HG03139 (cell line): Measurements from ENCODE around the gene MPIG6B.
"Not testable (repeated sequence)": the region's sequence is repeated elsewhere in the genome, so short reads cannot be mapped to it uniquely, and the experiment has no call there.

Experiments
- ATAC-seq: cut with Tn5 transposase; IDR thresholded peaks from one replicate; pipeline ENCODE4 v1.9.1; 2021; ENCODE audit not compliant: unreplicated experiment

MPIG6B gene

GRCh38 chr6:31700740-31701401 lies 22.3 kb upstream of the MPIG6B start:
- no peak for ATAC-seq

- no peak for ATAC-seq
These were observed 21.3 kb upstream of the MPIG6B start for GRCh38 chr6:31701666-31702404.

- no peak for ATAC-seq
These were observed 20.8 kb upstream of the MPIG6B start for GRCh38 chr6:31702405-31702818.

- peak; percentile 90 for ATAC-seq
These were observed 20.1 kb upstream of the MPIG6B start, which contains the start of gene ABHD16A for GRCh38 chr6:31702819-31703716. Gene ABHD16A, minus strand, starts transcription at chr6:31703324. Its CDS starts 43 bp downstream, at chr6:31703281.

- no peak for ATAC-seq
These were observed 17.2 kb upstream of the MPIG6B start for GRCh38 chr6:31705931-31706330.

- no peak for ATAC-seq
These were observed 16.6 kb upstream of the MPIG6B start, which contains the start of gene LY6G6F for GRCh38 chr6:31706599-31706998. Gene LY6G6F, plus strand, starts transcription at chr6:31706866. Its CDS starts 41 bp downstream, at chr6:31706907.

GRCh38 chr6:31707701-31708100 lies 15.5 kb upstream of the MPIG6B start:
- ATAC-seq, result no peak

GRCh38 chr6:31708224-31708623 lies 14.9 kb upstream of the MPIG6B start:
- no peak for ATAC-seq

GRCh38 chr6:31709157-31709556 lies 14.0 kb upstream of the MPIG6B start:
- not testable (repeated sequence) for ATAC-seq

GRCh38 chr6:31710523-31711219 lies 12.5 kb upstream of the MPIG6B start:
- no peak for ATAC-seq

GRCh38 chr6:31711233-31711632 lies 11.9 kb upstream of the MPIG6B start:
- no peak for ATAC-seq

GRCh38 chr6:31712296-31712695 lies 10.9 kb upstream of the MPIG6B start:
- no peak for ATAC-seq

GRCh38 chr6:31713465-31713864 lies 9.7 kb upstream of the MPIG6B start:
- ATAC-seq, result no peak

GRCh38 chr6:31713991-31714684 lies 9.0 kb upstream of the MPIG6B start:
- no peak for ATAC-seq

GRCh38 chr6:31715022-31715958 lies 7.9 kb upstream of the MPIG6B start, which contains the start of gene LY6G6D:
Gene LY6G6D, plus strand, starts transcription at chr6:31715348. Its CDS starts 8 bp downstream, at chr6:31715356.
- ATAC-seq, result no peak

- no peak for ATAC-seq
These were observed 5.5 kb upstream of the MPIG6B start for GRCh38 chr6:31717499-31718222.

- no peak for ATAC-seq
These were observed 4.9 kb upstream of the MPIG6B start for GRCh38 chr6:31718265-31718664.

- no peak for ATAC-seq
These were observed 4.2 kb upstream of the MPIG6B start for GRCh38 chr6:31719001-31719400.
